T-helper 9 cell (primary cell): ENCODE data around the gene VPS16.

ENCODE experiments used
- DNase-seq: peaks from one replicate; pipeline ENCODE4 v3.0.0-alpha.2; 2020

VPS16 gene

GRCh38 chr20:2836035-2836434 is 4.5 kb upstream of the VPS16 start:
- no peak for DNase-seq

- no peak for DNase-seq
Measured at GRCh38 chr20:2837221-2837960, 3.2 kb upstream of the VPS16 start.

GRCh38 chr20:2838170-2838797 is 2.3 kb upstream of the VPS16 start:
- no peak for DNase-seq

GRCh38 chr20:2838847-2839671 is 1.5 kb upstream of the VPS16 start:
- DNase-seq = no peak

GRCh38 chr20:2839732-2840137 is 810 bp upstream of the VPS16 start:
- no peak for DNase-seq

GRCh38 chr20:2840967-2841531 is 504 bp downstream of the VPS16 start:
- DNase-seq = peak; percentile 34

GRCh38 chr20:2845607-2846006 is 5.1 kb downstream of the VPS16 start:
- DNase-seq = no peak

- no peak for DNase-seq
Measured at GRCh38 chr20:2846698-2847097, 6.2 kb downstream of the VPS16 start.

- DNase-seq = no peak
Measured at GRCh38 chr20:2847802-2848201, 7.3 kb downstream of the VPS16 start.

GRCh38 chr20:2849529-2849928 is 9.0 kb downstream of the VPS16 start:
- DNase-seq = no peak

GRCh38 chr20:2851086-2851485 is 10.5 kb downstream of the VPS16 start:
- no peak for DNase-seq

GRCh38 chr20:2858591-2858990 is 18.0 kb downstream of the VPS16 start:
- DNase-seq = no peak

- no peak for DNase-seq
Measured at GRCh38 chr20:2859330-2860121, 19.0 kb downstream of the VPS16 start.

- no peak for DNase-seq
Measured at GRCh38 chr20:2864626-2865025, 24.1 kb downstream of the VPS16 start.

- DNase-seq = no peak
Measured at GRCh38 chr20:2865101-2865500, 24.6 kb downstream of the VPS16 start.

- no peak for DNase-seq
Measured at GRCh38 chr20:2865630-2866029, 25.1 kb downstream of the VPS16 start.

GRCh38 chr20:2866236-2866635 is 25.7 kb downstream of the VPS16 start:
- DNase-seq = no peak

GRCh38 chr20:2867081-2867864 is 26.7 kb downstream of the VPS16 start:
- no peak for DNase-seq

- DNase-seq = no peak
Measured at GRCh38 chr20:2869381-2869780, 28.8 kb downstream of the VPS16 start.

GRCh38 chr20:2871111-2871465 is 30.5 kb downstream of the VPS16 start:
- DNase-seq = no peak

- DNase-seq = peak; percentile 12
Measured at GRCh38 chr20:2871661-2872458, 31.3 kb downstream of the VPS16 start.
